A673 (cell line): ENCODE data around the gene CABLES1.

Source experiments
- CTCF ChIP-seq: fragments of 300-800, 200-600 bp; sonication (generic); conservative IDR thresholded peaks from 2 replicates; pipeline ENCODE4 v1.5.1; 2017; ENCODE audit warnings: low read depth, mild to moderate bottlenecking, antibody characterized with exemption, low read length, moderate library complexity, mixed read lengths
- EZH2 ChIP-seq: fragments of 200-600 bp; sonication (generic); IDR thresholded peaks from 2 replicates; pipeline ENCODE4 v1.6.1; 2017; ENCODE audit warnings: borderline replicate concordance, low read depth, mild to moderate bottlenecking, mixed read lengths, antibody characterized with exemption, low read length; ENCODE audit not compliant: poor library complexity, severe bottlenecking

- no peak for TF ChIP-seq CTCF
- no peak for TF ChIP-seq EZH2
Observed at GRCh38 chr18:23114911-23115310, 20.4 kb upstream of the CABLES1 start.
